ENCODE results near the gene ADCY2.

Gene ADCY2

DNA sequence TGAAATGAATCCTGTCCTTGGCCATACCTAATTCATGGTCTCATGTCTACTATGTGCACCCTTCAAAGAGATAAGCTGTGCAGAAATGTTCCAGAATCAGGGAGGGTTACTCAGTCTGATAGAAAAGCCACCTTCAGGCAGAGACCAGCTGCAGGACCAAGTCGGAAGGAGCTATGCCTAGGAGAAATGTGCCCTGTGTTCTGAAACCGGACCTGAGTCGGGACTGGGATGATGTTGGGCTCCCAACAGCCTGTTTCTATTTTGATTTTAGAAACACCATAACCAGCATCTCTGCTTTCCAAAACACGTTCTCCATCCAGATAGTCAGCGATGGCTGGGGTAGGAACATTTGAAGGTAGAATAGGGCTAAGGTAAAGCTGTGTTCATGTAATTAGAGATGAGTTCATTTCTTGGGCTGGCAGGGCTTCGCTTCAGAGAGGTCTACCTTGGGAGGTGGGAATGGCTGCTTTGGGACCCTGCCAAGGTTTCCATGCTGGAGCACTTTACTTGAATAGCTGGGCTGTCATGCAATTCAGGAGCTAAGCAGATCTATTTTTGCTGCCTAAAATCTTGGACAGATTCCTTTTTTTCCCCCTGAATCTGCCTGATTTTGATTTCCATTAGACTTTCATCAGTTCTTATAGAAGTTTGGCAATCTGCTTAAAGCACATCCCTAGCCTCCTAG is 2.8 kb downstream of the ADCY2 start:
- no peaks in the 10 kb centered on the region for H3K9me3 ChIP-seq (ENCODE audit: control insufficient read depth, low read length)
- peaks cover 6% of the 10 kb centered on the region for H3K4me1 ChIP-seq (ENCODE audit: control insufficient read depth, insufficient read depth, low read length)
- no peak overlapping the region for H3K4me3 ChIP-seq (ENCODE audit: low read length)
- H3K27me3 ChIP-seq (ENCODE audit: control insufficient read depth, insufficient read depth, low read length): peaks cover 28% of the 10 kb centered on the region
- no peaks in the 10 kb centered on the region for H3K36me3 ChIP-seq (ENCODE audit: control insufficient read depth, insufficient read depth, low read length)
- H3K9ac ChIP-seq (ENCODE audit: low read length): no peak overlapping the region

DNA sequence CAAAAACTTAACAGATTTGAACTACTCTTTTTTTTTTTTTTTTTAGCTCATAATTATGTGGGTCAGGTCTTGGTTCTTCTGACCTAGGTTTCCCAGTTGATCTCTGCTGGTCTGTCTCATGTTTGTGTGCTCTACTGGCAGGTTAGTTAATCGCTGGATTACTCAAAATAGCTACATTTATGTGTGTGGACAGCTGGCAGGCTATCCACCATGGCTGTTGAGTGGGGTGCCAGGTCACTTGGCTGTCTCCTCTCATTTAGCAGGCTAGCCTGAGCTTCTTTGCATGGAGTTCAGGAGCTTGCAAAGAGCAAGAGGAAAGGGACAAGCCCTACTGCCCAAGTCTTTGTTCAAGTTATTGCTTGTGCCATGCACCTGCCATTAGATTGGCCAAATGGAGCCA is 9.3 kb downstream of the ADCY2 start:
- H3K36me3 ChIP-seq (ENCODE audit: control insufficient read depth, insufficient read depth, low read length): no peaks in the 10 kb centered on the region
- no peak overlapping the region for H3K9ac ChIP-seq (ENCODE audit: low read length)
- no peaks in the 10 kb centered on the region for H3K4me1 ChIP-seq (ENCODE audit: control insufficient read depth, insufficient read depth, low read length)
- H3K27me3 ChIP-seq (ENCODE audit: control insufficient read depth, insufficient read depth, low read length): no peaks in the 10 kb centered on the region
- H3K4me3 ChIP-seq (ENCODE audit: low read length): no peak overlapping the region
- no peaks in the 10 kb centered on the region for H3K9me3 ChIP-seq (ENCODE audit: control insufficient read depth, low read length)

DNA sequence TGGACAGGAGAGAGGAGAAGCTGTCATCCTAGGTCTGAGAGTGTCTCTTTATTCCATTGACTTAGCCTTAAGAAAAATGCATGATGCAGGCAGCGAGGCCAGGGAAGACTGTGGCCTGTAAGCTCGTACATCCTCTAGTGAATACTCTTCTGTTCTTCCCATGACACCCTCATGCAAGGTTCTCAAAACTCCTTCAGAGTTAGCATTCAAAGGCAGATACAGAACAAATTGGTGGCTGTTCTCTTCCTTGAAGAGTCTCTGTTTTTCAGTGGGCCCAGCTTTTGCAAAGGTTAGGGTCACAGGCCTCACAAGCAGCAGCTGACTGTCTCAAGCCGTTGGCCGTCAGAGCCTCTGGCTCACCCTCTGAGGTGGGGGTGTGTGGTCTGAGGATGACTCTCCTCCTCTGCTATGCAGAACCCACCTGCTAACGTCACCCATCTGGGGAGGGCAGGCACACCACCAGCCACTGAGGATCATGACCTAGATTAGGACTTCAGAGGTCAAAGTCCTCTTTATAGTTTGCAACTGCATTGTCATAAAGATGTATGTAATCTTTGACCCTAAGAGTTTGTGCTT is 15.1 kb downstream of the ADCY2 start:
- H3K27me3 ChIP-seq (ENCODE audit: control insufficient read depth, insufficient read depth, low read length): no peaks in the 10 kb centered on the region
- no peaks in the 10 kb centered on the region for H3K36me3 ChIP-seq (ENCODE audit: control insufficient read depth, insufficient read depth, low read length)
- no peak overlapping the region for H3K9ac ChIP-seq (ENCODE audit: low read length)
- H3K4me3 ChIP-seq (ENCODE audit: low read length): no peak overlapping the region
- no peaks in the 10 kb centered on the region for H3K9me3 ChIP-seq (ENCODE audit: control insufficient read depth, low read length)
- no peaks in the 10 kb centered on the region for H3K4me1 ChIP-seq (ENCODE audit: control insufficient read depth, insufficient read depth, low read length)

DNA sequence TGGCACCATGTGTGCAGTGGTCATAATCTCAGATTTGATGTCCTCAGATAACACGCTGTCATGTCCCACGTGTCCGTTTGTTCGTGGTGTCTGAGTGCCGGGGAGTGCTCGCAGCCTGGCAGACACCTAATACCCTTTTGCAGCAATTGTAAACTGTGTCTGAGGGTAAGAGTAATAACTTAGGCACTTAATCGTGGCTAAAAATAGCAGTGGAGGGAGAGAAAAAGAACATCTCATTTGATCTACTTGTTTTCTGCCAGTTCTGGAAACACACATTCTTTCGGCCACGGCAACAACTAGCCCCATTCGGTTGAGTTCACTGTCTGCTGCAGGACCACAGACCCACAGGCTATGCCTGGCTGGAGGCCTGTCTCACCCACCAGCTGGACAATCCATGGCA is 16.5 kb downstream of the ADCY2 start:
- H3K4me3 ChIP-seq (ENCODE audit: low read length): no peak overlapping the region
- H3K4me1 ChIP-seq (ENCODE audit: control insufficient read depth, insufficient read depth, low read length): no peaks in the 10 kb centered on the region
- H3K36me3 ChIP-seq (ENCODE audit: control insufficient read depth, insufficient read depth, low read length): no peaks in the 10 kb centered on the region
- H3K9me3 ChIP-seq (ENCODE audit: control insufficient read depth, low read length): no peaks in the 10 kb centered on the region
- no peak overlapping the region for H3K9ac ChIP-seq (ENCODE audit: low read length)
- H3K27me3 ChIP-seq (ENCODE audit: control insufficient read depth, insufficient read depth, low read length): no peaks in the 10 kb centered on the region

DNA sequence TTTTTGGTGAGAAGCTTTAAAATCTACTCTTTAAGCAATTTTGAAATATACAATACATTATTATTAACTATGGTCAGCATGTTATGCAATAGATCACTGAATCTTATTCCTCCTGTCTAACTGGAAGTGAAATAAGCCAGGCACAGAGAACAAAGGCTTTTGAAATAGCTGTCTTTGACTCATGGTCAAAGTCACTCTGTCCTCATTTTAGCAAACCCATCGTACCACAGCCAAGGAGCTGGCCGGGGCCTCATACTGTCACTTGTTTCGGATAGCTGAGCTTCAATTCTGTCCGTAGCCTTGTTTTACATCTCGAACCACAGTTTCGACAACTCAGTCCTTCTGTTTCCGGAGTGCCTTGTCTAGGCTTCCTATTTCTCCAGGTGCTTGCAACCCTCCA is 19.2 kb downstream of the ADCY2 start:
- no peak overlapping the region for H3K4me3 ChIP-seq (ENCODE audit: low read length)
- H3K9ac ChIP-seq (ENCODE audit: low read length): no peak overlapping the region
- H3K36me3 ChIP-seq (ENCODE audit: control insufficient read depth, insufficient read depth, low read length): no peaks in the 10 kb centered on the region
- no peaks in the 10 kb centered on the region for H3K27me3 ChIP-seq (ENCODE audit: control insufficient read depth, insufficient read depth, low read length)
- H3K9me3 ChIP-seq (ENCODE audit: control insufficient read depth, low read length): no peaks in the 10 kb centered on the region
- no peaks in the 10 kb centered on the region for H3K4me1 ChIP-seq (ENCODE audit: control insufficient read depth, insufficient read depth, low read length)

DNA sequence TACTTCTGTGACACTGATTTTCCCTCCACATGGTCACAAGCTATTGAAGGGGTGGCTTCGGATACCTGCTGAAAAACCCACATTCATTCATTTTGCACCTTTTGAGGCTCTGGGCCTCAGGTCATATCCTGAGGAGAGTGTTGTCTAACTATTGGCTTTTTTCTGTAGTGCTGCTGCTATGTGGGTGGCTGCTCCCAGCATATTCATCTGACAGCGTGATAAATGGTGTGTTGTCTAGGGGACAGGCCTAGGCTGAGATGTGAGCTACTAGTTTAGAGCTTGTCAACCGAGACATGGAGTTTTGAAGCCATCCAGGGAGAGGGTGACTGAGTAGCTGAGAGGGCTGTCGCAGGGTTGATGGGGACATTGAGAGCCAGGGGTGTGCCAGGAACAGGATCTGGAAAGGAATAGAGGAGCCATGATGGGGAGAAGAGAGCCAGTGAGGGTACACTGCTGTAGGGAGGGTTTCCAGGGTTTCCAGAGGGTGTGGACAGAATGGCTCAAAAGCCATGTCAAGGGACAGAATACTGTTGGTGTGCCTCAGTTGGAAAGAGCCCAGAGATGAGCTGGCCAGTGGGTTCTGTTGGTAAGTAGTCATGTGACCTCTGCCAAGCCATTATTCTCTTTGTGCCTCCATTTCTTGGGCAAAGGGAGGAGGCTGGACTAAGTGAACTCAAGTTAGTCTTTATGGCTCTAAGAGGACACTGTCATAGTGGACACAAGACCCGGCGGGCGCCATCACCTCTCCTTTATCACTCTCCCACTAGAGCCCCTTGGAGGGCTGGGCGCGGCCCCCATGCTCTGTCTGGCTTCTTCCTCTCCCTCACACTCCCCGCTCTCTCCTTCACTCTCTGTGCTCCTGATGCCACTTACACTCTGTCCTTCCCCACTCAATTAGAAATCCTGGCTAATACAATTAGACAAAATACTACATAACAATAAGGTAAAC is 19.9 kb downstream of the ADCY2 start:
- Histone ChIP-seq H3K9ac (ENCODE audit: low read length) (no peak overlapping the region), H3K9me3 (ENCODE audit: control insufficient read depth, low read length) (no peaks in the 10 kb centered on the region), H3K36me3 (ENCODE audit: control insufficient read depth, insufficient read depth, low read length) (no peaks in the 10 kb centered on the region), H3K27me3 (ENCODE audit: control insufficient read depth, insufficient read depth, low read length) (no peaks in the 10 kb centered on the region), H3K4me1 (ENCODE audit: control insufficient read depth, insufficient read depth, low read length) (no peaks in the 10 kb centered on the region), H3K4me3 (ENCODE audit: low read length) (no peak overlapping the region)

DNA sequence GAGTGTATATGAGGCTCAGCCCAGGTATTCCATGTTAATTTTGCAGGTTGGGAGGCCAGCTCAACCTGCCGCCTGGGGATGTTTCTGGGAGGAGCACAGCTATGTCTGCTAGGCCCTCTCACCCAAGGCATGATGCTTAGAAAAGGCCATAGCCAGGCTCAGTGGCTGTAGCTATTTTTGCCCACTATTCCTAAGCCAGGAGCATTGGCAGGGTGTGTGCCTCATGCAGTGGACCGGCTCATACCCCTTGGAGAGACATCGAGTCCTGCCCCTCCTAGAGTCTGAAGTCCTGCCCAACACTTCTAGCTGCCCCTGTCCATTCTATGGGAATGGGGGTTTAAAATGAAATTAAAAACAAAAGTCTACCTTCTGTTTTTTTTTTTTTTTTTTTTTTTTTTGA is 22.3 kb downstream of the ADCY2 start:
- Histone ChIP-seq H3K9ac (ENCODE audit: low read length) (no peak overlapping the region), H3K4me1 (ENCODE audit: control insufficient read depth, insufficient read depth, low read length) (no peaks in the 10 kb centered on the region), H3K27me3 (ENCODE audit: control insufficient read depth, insufficient read depth, low read length) (no peaks in the 10 kb centered on the region), H3K36me3 (ENCODE audit: control insufficient read depth, insufficient read depth, low read length) (no peaks in the 10 kb centered on the region), H3K9me3 (ENCODE audit: control insufficient read depth, low read length) (no peaks in the 10 kb centered on the region), H3K4me3 (ENCODE audit: low read length) (no peak overlapping the region)

DNA sequence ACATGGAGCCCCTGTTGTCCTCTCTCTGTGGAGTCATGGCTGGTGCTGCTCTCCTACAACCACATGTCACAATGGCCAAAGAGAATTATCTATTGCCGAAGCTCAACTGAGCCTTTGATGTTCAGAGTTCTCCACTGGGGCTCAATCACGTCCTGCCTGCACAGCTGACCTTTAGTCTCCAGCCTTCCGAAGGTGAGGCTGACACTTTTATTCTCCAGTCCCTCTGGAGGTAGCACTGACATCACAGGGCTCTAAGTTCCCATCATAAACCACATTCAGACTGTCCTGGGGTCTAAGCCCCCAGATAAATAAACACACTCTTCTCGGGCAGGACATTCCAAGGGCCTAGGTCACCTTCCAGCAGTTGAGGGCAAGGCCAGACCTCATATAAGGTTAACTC is 23.4 kb downstream of the ADCY2 start:
- no peak overlapping the region for H3K9ac ChIP-seq (ENCODE audit: low read length)
- H3K4me1 ChIP-seq (ENCODE audit: control insufficient read depth, insufficient read depth, low read length): no peaks in the 10 kb centered on the region
- no peak overlapping the region for H3K4me3 ChIP-seq (ENCODE audit: low read length)
- H3K9me3 ChIP-seq (ENCODE audit: control insufficient read depth, low read length): no peaks in the 10 kb centered on the region
- H3K27me3 ChIP-seq (ENCODE audit: control insufficient read depth, insufficient read depth, low read length): no peaks in the 10 kb centered on the region
- no peaks in the 10 kb centered on the region for H3K36me3 ChIP-seq (ENCODE audit: control insufficient read depth, insufficient read depth, low read length)

DNA sequence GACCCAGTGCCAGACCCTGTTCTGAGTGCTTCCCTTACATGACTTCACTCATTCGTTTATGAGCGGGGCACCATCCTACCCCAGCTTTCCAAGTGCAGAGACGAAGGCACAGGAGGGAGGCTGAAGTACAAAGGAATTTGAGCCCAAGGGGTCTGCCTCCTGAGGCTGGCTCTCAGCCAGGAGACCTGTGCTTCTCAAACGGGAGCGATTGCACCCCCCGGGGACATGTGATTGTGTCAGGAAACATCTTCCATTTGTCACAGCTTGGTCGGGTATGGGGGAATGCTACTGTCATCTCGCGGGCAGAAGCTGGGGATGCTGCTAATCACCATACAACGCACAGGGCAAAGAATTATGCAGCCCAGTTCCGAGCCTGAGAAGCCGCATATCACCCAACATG is 23.9 kb downstream of the ADCY2 start:
- Histone ChIP-seq H3K9me3 (ENCODE audit: control insufficient read depth, low read length) (no peaks in the 10 kb centered on the region), H3K36me3 (ENCODE audit: control insufficient read depth, insufficient read depth, low read length) (no peaks in the 10 kb centered on the region), H3K27me3 (ENCODE audit: control insufficient read depth, insufficient read depth, low read length) (no peaks in the 10 kb centered on the region), H3K4me3 (ENCODE audit: low read length) (no peak overlapping the region), H3K4me1 (ENCODE audit: control insufficient read depth, insufficient read depth, low read length) (no peaks in the 10 kb centered on the region), H3K9ac (ENCODE audit: low read length) (no peak overlapping the region)

DNA sequence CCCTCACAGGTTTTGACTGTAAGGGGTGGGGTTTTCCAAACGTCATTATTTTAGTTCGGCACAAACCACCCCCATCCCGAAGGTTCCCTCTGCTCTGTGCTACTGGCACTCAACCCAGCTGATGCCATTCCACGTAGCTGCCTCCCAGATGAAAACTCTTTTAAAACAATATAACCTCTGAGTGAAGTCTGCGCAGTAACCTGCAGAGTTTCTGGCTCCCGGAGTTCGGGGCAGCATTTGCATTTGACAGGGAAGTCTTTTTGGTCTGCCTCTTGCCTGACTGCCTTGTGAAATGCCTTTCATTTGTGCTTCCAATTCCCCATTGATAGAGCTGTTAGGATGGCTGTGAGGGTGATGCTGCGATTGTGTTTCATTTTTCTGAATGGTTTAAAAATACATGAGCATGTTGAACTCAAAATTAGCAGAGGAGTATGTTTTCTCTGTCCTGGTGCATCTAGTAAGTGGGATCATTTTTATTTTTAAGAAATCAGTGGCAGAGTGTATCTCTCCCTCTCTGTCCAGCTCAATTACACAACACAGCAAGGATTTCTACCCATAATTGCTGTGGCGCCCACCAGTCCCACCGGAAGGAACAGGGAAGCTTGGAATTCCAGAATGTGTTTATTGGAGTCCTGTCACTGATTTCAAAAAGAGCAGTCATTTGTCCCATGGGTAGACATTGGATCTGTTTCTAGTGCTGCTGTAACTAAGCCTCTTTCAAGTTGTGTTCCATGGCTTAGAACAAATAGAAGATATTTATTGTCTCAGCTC is 24.8 kb downstream of the ADCY2 start:
- Histone ChIP-seq H3K9me3 (ENCODE audit: control insufficient read depth, low read length) (no peaks in the 10 kb centered on the region), H3K36me3 (ENCODE audit: control insufficient read depth, insufficient read depth, low read length) (no peaks in the 10 kb centered on the region), H3K4me1 (ENCODE audit: control insufficient read depth, insufficient read depth, low read length) (no peaks in the 10 kb centered on the region), H3K4me3 (ENCODE audit: low read length) (no peak overlapping the region), H3K27me3 (ENCODE audit: control insufficient read depth, insufficient read depth, low read length) (no peaks in the 10 kb centered on the region), H3K9ac (ENCODE audit: low read length) (no peak overlapping the region)

DNA sequence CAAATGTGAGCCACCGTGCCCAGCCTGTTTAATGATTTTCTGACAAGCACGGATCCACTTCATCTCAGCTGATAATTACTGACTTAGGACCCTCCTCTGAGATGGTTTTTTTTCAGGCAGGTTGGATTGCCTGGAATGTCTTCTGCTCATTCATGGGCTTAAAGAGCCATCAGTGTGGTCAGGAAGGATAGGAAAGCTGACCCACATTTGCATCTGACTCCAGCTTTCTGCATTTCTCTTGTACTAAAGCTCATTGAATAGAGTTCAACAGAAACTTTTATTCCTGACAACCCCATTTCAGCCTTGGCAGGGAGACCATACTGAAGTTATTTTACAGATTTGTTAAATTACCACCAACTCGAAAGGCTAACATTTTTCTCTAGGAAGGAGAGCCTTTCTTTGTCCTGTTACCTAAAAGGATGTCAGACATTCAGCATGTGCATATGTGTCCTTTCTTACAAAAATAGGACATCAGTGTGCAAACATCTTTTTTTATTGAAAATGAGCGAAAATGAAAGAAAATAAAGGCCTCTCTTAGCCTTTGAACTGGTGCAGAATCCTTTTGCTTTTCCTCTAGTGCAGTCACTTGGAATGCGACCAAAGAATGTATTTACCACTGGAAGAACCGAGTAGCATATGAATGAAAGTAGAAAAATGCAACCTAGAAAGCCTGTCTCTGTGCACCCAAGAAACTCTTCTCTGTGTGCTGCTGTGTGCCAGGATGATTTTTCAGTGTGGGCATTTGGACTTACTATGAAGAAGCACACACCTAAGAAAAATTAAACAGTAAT is 26.6 kb downstream of the ADCY2 start:
- Histone ChIP-seq H3K36me3 (ENCODE audit: control insufficient read depth, insufficient read depth, low read length) (no peaks in the 10 kb centered on the region), H3K27me3 (ENCODE audit: control insufficient read depth, insufficient read depth, low read length) (no peaks in the 10 kb centered on the region), H3K4me3 (ENCODE audit: low read length) (no peak overlapping the region), H3K9ac (ENCODE audit: low read length) (no peak overlapping the region), H3K9me3 (ENCODE audit: control insufficient read depth, low read length) (no peaks in the 10 kb centered on the region), H3K4me1 (ENCODE audit: control insufficient read depth, insufficient read depth, low read length) (no peaks in the 10 kb centered on the region)

All from mucosa of stomach (tissue), 1 donor.